Measurements from ENCODE around the gene DNAJB11.
A peak's percentile ranks its signal among the peaks of the same experiment; 100 is the strongest.
"Not testable (repeated sequence)": the region's sequence is repeated elsewhere in the genome, so short reads cannot be mapped to it uniquely, and the experiment has no call there.

DNAJB11 gene

DNA sequence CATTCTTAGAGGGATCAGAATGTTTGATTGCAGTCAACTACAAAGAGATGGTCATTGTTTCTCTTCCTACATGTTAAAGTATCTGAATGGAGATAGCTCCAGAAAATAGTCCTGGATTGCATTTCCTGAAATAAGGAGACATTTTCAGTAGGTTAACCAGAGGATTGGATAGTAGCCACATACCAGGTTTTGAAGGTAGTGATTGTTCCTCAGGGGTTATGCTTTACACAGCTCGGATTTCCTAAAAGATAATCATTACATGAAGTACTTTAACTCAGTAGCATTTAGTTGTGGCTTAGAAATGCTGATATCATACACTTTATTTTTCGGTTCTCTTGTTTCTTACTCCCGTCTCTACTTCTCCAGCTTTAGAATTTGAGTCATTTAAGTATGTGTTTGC lies 10.3 kb downstream of the DNAJB11 start:
- no peak overlapping the region for H3K27ac ChIP-seq
- TF ChIP-seq ZFX (IDR thresholded peaks at IDR 0.05; ENCODE audit: borderline replicate concordance) = no peak
- TF ChIP-seq, protein P1, sequence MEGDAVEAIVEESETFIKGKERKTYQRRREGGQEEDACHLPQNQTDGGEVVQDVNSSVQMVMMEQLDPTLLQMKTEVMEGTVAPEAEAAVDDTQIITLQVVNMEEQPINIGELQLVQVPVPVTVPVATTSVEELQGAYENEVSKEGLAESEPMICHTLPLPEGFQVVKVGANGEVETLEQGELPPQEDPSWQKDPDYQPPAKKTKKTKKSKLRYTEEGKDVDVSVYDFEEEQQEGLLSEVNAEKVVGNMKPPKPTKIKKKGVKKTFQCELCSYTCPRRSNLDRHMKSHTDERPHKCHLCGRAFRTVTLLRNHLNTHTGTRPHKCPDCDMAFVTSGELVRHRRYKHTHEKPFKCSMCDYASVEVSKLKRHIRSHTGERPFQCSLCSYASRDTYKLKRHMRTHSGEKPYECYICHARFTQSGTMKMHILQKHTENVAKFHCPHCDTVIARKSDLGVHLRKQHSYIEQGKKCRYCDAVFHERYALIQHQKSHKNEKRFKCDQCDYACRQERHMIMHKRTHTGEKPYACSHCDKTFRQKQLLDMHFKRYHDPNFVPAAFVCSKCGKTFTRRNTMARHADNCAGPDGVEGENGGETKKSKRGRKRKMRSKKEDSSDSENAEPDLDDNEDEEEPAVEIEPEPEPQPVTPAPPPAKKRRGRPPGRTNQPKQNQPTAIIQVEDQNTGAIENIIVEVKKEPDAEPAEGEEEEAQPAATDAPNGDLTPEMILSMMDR (IDR thresholded peaks at IDR 0.05) = no peak

DNA sequence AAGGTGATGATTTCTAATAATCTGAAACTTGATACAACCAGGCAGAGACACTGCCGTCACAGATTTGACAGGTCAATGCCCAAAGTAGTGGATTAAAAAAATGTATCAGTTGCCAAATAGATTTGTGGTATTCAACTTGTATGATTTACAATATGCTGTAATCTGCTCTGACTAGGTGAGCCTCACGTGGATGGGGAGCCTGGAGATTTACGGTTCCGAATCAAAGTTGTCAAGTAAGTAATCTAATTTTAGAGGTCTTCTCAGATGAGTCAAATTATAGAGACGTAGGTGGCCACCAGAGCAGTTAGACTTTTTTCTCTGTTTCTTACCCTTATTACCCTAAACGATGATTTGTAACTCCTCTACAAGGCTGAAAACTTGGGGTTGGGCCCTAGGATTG lies 12.0 kb downstream of the DNAJB11 start:
- no peak overlapping the region for H3K27ac ChIP-seq
- TF ChIP-seq ZFX (IDR thresholded peaks at IDR 0.05; ENCODE audit: borderline replicate concordance) = no peak
- TF ChIP-seq, protein P1 (IDR thresholded peaks at IDR 0.05) = no peak

- no peak for TF ChIP-seq ZFX (IDR thresholded peaks at IDR 0.05; ENCODE audit: borderline replicate concordance)
- TF ChIP-seq, protein P1 (IDR thresholded peaks at IDR 0.05) = no peak
- H3K27ac ChIP-seq = no peak overlapping the region
Measured at GRCh38 chr3:186583831-186584230, 13.3 kb downstream of the DNAJB11 start.

- H3K27ac ChIP-seq = not testable (repeated sequence)
Measured at GRCh38 chr3:186586245-186586644, 15.7 kb downstream of the DNAJB11 start.

DNA sequence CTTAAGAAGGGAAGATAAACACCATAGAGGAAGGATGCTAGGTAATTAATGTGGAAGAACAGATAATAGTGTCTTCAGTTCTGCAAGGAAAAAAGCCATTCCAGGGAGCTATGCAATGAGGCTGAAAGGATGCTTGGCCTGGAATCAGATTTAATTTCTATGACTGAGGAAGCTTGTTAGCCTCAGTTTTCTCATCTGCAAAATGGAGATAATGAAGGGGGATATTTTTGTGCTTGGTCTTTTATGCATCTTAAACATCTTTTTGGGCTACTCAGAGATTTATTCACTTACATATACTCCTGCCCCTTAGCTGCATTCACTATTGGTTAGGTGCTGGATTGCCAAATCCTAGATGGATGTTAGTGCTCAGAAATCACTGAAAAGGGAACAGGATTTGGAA lies 16.7 kb downstream of the DNAJB11 start:
- no peak overlapping the region for H3K27ac ChIP-seq
- TF ChIP-seq, protein P1 (IDR thresholded peaks at IDR 0.05) = no peak
- no peak for TF ChIP-seq ZFX (IDR thresholded peaks at IDR 0.05; ENCODE audit: borderline replicate concordance)

DNA sequence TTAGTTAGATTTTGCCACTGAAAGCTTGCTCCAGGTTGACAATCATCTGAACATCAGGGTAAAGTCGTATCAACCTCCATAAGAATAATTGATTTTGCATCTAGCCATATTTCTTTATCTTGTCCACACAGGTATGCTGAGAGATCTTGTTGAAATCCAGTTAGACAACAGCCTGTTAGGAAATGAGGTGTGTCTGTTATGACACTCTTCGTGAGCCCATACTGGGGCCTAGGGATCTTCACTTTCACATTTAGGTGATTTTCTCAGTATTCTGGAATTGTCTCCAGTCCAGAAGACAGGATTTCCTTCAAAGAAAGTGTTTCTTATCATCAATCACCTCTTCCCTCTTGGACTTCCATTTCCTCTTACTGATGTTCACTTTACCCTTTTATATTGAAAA lies 18.1 kb downstream of the DNAJB11 start:
- no peak overlapping the region for H3K27ac ChIP-seq
- TF ChIP-seq, protein P1 (IDR thresholded peaks at IDR 0.05) = no peak
- TF ChIP-seq ZFX (IDR thresholded peaks at IDR 0.05; ENCODE audit: borderline replicate concordance) = no peak

DNA sequence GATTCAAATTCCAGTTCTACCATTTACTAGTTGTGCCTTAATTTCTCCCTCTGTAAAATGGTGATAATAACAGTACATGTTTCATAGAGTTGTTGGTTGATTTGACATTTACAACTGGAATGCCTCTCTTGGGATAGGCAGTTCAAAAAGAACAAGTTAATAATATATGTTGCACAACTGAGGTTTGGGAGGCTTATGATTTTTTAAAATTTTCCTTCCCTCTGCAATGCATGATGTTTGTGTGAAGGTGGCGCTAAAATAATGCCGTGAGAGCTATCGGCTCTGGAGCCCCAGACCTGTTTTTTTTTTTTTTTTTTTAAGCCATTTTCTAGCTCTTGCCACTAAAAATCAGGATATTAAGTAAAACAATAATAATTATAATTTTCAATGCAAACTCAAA lies 18.6 kb downstream of the DNAJB11 start:
- TF ChIP-seq, protein P1 (IDR thresholded peaks at IDR 0.05) = peak; percentile 41; the same call in 1 of the 2 replicates
- no peak for TF ChIP-seq ZFX (IDR thresholded peaks at IDR 0.05; ENCODE audit: borderline replicate concordance)
- no peak overlapping the region for H3K27ac ChIP-seq

- no peak overlapping the region for H3K27ac ChIP-seq
- TF ChIP-seq, protein P1 (IDR thresholded peaks at IDR 0.05) = no peak
- no peak for TF ChIP-seq ZFX (IDR thresholded peaks at IDR 0.05; ENCODE audit: borderline replicate concordance)
Measured at GRCh38 chr3:186589856-186590579, 19.5 kb downstream of the DNAJB11 start.
